ENCODE measurements around the gene CCL1. TPM values are rescaled to one million over a fixed set of nuclear protein-coding genes. Genes with fewer than 3 reads are reported as not detected.

The CCL1 gene
- total and polyA plus RNA-seq, 9 of the 15 experiments (the other 6 are each of a cell fraction or from before 2014, with no cell fraction given) = 0.45 TPM; not detected in 8

- TF ChIP-seq KAT2B (IDR thresholded peaks at IDR 0.05; ENCODE audit: low read depth, low read length) = no peak
- TF ChIP-seq RERE (CRISPR knock-in tag; IDR thresholded peaks at IDR 0.05; ENCODE audit: borderline replicate concordance) = no peak
- TF ChIP-seq PHF21A (IDR thresholded peaks at IDR 0.05; ENCODE audit: borderline replicate concordance, low read depth) = no peak
- no peak for TF ChIP-seq TFAP4 (CRISPR knock-in tag; IDR thresholded peaks at IDR 0.05; ENCODE audit: borderline replicate concordance)
- peak; percentile 29; the same call in 1 of the 2 replicates for TF ChIP-seq MGA (IDR thresholded peaks at IDR 0.05)
These were observed 23.9 kb upstream of the CCL1 start (continued) for GRCh38 chr17:34386697-34387550.

Data from K562 (cell line).